SKM-1 treated with dmso at 0.1 percent for 144 hours (cell line): ENCODE measurements around the gene KCNMB3.

Experiments
- DNase-seq: peaks from one replicate; lab custom pipeline; 2025; ENCODE audit not compliant: unreplicated experiment; lab: John Stamatoyannopoulos, UW

KCNMB3 gene

GRCh38 chr3:179200790-179201189, 50.1 kb downstream of the KCNMB3 start:
- no peak for DNase-seq

- DNase-seq, result no peak
Measured at GRCh38 chr3:179196700-179197099, 54.2 kb downstream of the KCNMB3 start.

- no peak for DNase-seq
Measured at GRCh38 chr3:179196098-179196497, 54.8 kb downstream of the KCNMB3 start.

- no peak for DNase-seq
Measured at GRCh38 chr3:179194931-179195330, 56.0 kb downstream of the KCNMB3 start.
